ENCODE data around the gene TNIK. TPM values are rescaled to one million over a fixed set of nuclear protein-coding genes. Genes with fewer than 3 reads are reported as not detected.
"Not testable (repeated sequence)": the region's sequence is repeated elsewhere in the genome, so short reads cannot be mapped to it uniquely, and the experiment has no call there.

TNIK gene
- total RNA-seq, 3 donors from 2014 or later: 7.4 to 17.6 (median 10.2) TPM

DNA sequence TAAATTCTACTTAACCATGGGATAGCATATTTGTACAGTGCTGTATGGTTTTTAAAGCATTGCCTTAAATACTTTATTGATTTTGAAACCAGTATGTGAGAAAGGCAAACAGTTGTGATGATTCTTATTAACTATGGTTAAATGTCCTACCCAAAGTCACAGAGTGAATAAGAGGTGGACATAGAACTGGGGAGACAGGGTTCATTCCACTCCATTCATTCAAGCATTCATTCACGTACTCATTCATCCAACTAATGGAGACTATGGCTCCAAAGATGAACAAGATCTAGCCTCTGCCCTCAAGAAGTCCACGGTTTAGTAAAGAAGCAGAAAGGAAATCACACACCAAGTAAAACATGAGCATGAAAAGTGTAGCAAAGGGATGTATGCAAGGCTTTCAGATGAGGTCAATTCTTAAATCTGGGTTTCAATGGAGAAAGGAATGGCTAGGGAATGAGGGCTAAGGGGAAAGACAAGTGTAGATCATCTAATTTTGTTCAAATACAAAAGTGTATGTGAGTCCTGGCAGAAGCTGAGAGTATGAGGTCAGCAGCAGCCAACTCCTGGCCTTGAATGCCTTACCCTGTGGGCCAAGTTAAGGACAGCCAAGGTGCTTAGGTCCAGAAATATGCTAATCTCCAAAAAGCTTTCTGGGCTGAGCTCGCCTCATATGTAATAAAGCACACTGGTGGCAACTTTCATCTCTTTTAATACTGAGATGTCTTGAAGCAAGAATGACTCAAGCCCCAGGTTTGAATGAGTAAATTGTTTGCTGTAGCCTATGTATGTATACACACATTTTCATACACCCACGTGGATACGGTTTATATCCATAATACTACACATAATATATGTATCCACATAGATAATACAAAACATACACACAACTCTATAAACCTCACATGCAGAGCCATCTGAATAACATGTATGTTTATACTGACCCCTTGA is 4.3 kb downstream of the TNIK start:
- no peak overlapping the region for H3K27ac ChIP-seq
- TF ChIP-seq POLR2A (IDR thresholded peaks at IDR 0.05): no peak
- TF ChIP-seq, protein P1, sequence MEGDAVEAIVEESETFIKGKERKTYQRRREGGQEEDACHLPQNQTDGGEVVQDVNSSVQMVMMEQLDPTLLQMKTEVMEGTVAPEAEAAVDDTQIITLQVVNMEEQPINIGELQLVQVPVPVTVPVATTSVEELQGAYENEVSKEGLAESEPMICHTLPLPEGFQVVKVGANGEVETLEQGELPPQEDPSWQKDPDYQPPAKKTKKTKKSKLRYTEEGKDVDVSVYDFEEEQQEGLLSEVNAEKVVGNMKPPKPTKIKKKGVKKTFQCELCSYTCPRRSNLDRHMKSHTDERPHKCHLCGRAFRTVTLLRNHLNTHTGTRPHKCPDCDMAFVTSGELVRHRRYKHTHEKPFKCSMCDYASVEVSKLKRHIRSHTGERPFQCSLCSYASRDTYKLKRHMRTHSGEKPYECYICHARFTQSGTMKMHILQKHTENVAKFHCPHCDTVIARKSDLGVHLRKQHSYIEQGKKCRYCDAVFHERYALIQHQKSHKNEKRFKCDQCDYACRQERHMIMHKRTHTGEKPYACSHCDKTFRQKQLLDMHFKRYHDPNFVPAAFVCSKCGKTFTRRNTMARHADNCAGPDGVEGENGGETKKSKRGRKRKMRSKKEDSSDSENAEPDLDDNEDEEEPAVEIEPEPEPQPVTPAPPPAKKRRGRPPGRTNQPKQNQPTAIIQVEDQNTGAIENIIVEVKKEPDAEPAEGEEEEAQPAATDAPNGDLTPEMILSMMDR (IDR thresholded peaks at IDR 0.05): no peak
- TF ChIP-seq POLR2AphosphoS5 (IDR thresholded peaks at IDR 0.05): no peak
- no peaks in the 10 kb centered on the region for H3K27me3 ChIP-seq
- no peaks in the 10 kb centered on the region for H3K9me3 ChIP-seq
- H3K4me1 ChIP-seq: no peaks in the 10 kb centered on the region
- no peaks in the 10 kb centered on the region for H3K36me3 ChIP-seq
- no peak for DNase-seq (ENCODE audit: low spot score in 2 of 2)
- intact Hi-C loops (cut with DNase I; ENCODE audit: low total_unique reads): no loop called here
- no peak overlapping the region for H3K4me3 ChIP-seq

DNA sequence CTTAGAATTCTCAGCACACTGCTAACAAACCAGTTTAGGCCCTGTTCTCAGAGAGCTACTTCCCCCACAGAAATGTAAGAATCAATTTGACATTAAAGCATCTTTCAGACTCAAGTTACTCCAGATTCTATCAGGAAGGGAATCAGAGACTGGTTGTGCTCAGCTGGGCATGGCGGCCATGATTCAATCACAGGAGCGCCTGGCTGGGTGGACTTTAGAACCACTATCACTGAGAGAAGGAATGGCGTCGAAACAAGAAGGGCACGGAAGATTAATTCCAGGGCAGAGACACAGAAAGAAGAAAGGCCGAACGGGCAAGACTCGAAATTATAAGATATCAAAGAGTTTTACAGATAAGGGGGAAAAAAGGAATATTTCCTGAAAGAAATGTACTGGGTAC is 6.2 kb downstream of the TNIK start:
- TF ChIP-seq POLR2A (IDR thresholded peaks at IDR 0.05): no peak
- TF ChIP-seq, protein P1 (IDR thresholded peaks at IDR 0.05): no peak
- no peak for TF ChIP-seq POLR2AphosphoS5 (IDR thresholded peaks at IDR 0.05)
- Histone ChIP-seq H3K9me3 (no peaks in the 10 kb centered on the region), H3K4me3 (no peak overlapping the region), H3K36me3 (no peaks in the 10 kb centered on the region), H3K27ac (no peak overlapping the region), H3K27me3 (no peaks in the 10 kb centered on the region), H3K4me1 (no peaks in the 10 kb centered on the region)
- intact Hi-C loops (cut with DNase I; ENCODE audit: low total_unique reads): no loop called here
- DNase-seq (ENCODE audit: low spot score in 2 of 2): no peak

DNA sequence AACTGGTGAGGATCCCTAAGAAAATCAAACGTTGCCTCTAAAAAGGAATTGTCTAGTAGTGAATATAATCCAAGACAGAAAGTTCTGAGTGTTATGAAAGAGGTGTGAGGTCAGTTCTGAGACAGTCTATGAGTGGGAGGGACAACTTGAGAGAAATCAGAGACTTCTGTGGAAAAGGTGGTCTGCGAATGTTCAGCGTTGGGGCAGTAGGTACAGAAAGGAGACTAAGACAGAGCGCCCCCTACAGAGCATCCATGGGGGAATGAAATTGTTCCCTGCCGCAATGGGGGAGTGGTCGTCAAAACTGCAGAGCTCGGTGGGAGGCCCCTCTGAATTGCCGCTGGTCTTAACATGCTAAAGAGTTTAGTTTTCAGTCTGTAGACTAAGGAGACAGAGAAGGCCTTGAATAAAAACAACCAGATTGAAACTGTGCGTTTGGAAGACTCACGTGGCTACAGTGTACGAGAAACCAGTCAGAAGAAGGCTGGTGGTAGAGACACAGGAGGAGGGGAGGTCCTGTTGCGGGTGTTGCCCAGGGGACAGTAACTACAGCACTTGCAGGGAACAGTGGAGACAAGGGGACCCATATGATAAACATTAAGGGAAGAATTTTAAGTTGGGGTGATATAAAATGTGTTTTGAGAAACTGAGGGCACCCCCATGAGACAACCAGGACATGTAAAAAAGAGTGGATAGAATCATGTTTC is 6.9 kb downstream of the TNIK start:
- DNase-seq (ENCODE audit: low spot score in 2 of 2): no peak
- intact Hi-C loops (cut with DNase I; ENCODE audit: low total_unique reads): no loop called here
- no peaks in the 10 kb centered on the region for H3K4me1 ChIP-seq
- H3K9me3 ChIP-seq: no peaks in the 10 kb centered on the region
- H3K27me3 ChIP-seq: no peaks in the 10 kb centered on the region
- H3K4me3 ChIP-seq: no peak overlapping the region
- H3K27ac ChIP-seq: no peak overlapping the region
- H3K36me3 ChIP-seq: no peaks in the 10 kb centered on the region
- TF ChIP-seq POLR2AphosphoS5 (IDR thresholded peaks at IDR 0.05): no peak
- TF ChIP-seq, protein P1 (IDR thresholded peaks at IDR 0.05): no peak
- no peak for TF ChIP-seq POLR2A (IDR thresholded peaks at IDR 0.05)

DNA sequence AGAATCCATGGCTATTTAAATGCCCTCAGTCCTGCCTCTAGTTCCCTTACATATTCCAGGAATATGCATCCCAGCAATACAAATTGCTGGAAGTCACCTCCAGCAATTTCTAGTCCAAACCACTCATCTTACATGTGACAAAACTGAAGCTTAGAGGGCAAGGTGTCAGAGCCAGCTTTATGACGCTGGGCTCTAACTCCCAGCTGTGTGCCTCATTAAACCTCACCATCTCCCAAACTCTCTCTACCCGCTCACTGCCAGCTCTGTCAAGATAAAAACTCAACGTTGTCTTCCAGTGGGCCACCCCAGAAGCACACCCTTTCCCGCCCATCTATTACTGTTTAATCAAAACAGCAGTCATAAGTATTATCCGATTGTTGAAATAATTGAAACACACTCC is 7.9 kb downstream of the TNIK start:
- no peak overlapping the region for H3K27ac ChIP-seq
- intact Hi-C loops (cut with DNase I; ENCODE audit: low total_unique reads): no loop called here
- DNase-seq (ENCODE audit: low spot score in 2 of 2): no peak
- no peaks in the 10 kb centered on the region for H3K4me1 ChIP-seq
- no peak for TF ChIP-seq POLR2A (IDR thresholded peaks at IDR 0.05)
- no peak for TF ChIP-seq POLR2AphosphoS5 (IDR thresholded peaks at IDR 0.05)
- TF ChIP-seq, protein P1 (IDR thresholded peaks at IDR 0.05): no peak
- no peaks in the 10 kb centered on the region for H3K27me3 ChIP-seq
- H3K9me3 ChIP-seq: no peaks in the 10 kb centered on the region
- no peaks in the 10 kb centered on the region for H3K36me3 ChIP-seq
- no peak overlapping the region for H3K4me3 ChIP-seq

DNA sequence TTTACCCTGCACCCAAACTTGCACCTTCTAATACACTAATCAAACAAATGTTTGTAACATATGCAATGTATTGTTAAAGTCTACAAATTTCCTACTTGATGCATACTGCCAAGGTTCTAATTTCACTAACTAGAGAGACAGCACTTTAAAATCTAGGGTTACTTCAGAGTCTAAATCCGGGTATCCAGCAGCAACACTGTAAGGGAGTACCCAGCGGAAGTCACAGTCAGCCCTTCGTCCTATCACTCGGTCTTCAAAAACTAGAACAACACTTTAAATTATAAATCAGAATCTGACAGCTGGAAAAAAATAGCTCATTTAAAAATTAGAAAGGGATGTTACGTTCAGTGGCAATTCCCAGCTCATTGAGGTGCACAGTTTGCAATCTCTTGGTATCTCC is 8.3 kb downstream of the TNIK start:
- DNase-seq (ENCODE audit: low spot score in 2 of 2): no peak
- H3K27me3 ChIP-seq: no peaks in the 10 kb centered on the region

DNA sequence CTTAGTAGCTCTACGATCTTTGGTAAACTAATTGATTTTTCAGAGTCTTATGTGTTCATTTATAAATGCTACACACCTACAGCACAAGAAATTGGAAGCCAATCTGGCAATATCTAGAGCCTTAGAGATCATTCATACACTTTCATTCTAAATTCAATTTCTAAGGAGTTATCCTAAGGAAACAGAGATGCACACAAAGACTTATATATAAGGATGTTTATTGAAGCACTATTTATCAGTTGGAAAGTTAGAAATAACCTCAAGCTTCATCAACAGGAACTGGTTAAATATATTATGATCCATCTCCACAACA is 12.7 kb downstream of the TNIK start:
- H3K4me1 ChIP-seq; H3K4me3 ChIP-seq; DNase-seq (ENCODE audit: low spot score in 2 of 2); intact Hi-C loops (cut with DNase I; ENCODE audit: low total_unique reads); H3K36me3 ChIP-seq; H3K27me3 ChIP-seq; H3K27ac ChIP-seq; H3K9me3 ChIP-seq: not testable (repeated sequence)

More for the DNA sequence above, 8.3 kb downstream of the TNIK start:
- Histone ChIP-seq H3K9me3 (no peaks in the 10 kb centered on the region), H3K4me3 (no peak overlapping the region), H3K36me3 (no peaks in the 10 kb centered on the region), H3K4me1 (no peaks in the 10 kb centered on the region), H3K27ac (no peak overlapping the region)
- intact Hi-C loops (cut with DNase I; ENCODE audit: low total_unique reads): no loop called here
- TF ChIP-seq POLR2A (IDR thresholded peaks at IDR 0.05): no peak
- TF ChIP-seq, protein P1 (IDR thresholded peaks at IDR 0.05): no peak
- TF ChIP-seq POLR2AphosphoS5 (IDR thresholded peaks at IDR 0.05): no peak

Measured in breast epithelium (tissue), 4 donors.